Activated naive CD4-positive, alpha-beta T cell treated with Interleukin-2 at 50 U/mL for 16 hours (primary cell): Measurements from ENCODE around the gene DBX2.
"Not testable (repeated sequence)": the region's sequence is repeated elsewhere in the genome, so short reads cannot be mapped to it uniquely, and the experiment has no call there.

Source experiments
- DNase-seq: peaks from one replicate; pipeline ENCODE4 v3.0.0-alpha.2; 2020

Gene DBX2

DNA sequence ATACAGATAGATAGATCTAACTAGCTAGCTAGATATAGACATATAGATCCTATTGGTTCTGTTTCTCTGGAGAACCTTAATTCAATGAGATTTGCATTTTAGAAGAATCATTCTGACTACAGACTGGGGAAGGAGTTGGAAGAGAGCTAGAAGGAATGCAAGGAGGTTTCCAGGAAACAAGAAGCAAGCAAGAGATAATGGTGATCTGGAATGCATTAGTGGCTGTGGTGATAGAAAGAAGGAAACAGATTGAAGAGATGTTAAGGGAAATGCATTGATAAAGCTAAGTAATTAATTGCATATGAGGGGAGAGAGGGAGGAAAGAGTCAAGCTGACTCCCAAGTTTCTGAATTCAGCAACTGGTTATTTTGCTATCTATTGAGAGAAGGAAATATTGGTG, 42.7 kb downstream of the DBX2 start:
- no peak for DNase-seq

DNA sequence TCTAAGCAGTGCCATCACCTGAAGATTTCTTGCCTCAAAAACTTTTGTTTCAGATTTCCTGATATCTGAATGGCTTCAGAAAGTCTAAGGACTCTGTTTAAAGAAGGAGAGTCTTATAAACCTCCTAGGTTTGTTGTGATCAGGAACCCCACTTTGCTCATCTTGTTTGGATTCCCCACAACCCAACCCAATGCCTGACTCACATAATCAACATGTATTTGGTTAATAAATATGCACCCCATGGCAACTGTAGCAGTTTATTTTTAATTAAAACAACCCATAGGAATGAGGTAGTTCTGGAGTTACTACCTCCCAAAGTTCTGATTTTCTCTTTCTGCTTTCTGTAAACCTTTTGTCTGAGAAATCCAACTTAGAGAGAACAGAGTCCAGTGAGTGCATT, 51.5 kb downstream of the DBX2 start:
- DNase-seq, result no peak

DNA sequence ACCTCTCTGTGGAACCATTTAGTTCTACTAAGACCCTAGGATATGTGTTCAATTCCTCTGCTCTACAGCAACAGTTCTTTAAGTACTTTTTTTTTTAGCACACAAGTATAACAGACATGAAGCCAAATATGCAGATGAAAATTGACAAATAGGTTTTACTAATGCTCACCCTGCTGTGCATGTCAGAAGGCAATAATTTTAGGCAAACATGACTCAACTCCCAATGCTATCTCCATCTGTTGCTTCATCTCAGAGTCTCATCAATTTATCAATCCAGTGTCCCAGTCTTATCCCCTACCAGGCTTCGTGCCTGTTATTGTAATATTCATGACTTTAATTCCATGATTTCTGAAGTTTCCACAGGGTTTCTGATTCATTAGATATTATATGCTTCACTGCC, 57.7 kb downstream of the DBX2 start:
- DNase-seq, result no peak

GRCh38 chr12:44984863-44985262, 66.0 kb downstream of the DBX2 start:
- not testable (repeated sequence) for DNase-seq

DNA sequence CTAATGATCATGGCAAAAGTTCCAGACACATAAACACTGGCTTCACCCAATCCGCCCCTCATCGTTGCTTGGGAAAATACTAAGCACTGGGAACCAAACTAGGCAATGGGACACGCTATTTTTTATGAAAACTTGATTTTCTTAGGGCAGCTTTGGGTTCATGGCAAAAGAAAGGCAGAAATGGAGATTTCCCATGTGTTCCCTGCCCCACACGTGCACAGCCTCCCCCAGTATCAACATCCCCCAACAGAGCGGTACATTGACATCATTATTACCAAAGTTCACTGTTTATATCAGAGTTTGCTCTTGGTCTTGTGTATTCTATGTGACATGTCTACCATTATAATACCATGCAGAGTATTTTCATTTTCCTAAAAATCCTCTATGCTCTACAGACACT, 71.0 kb downstream of the DBX2 start:
- DNase-seq, result no peak

GRCh38 chr12:44976246-44976645, 74.7 kb downstream of the DBX2 start:
- DNase-seq, result no peak

DNA sequence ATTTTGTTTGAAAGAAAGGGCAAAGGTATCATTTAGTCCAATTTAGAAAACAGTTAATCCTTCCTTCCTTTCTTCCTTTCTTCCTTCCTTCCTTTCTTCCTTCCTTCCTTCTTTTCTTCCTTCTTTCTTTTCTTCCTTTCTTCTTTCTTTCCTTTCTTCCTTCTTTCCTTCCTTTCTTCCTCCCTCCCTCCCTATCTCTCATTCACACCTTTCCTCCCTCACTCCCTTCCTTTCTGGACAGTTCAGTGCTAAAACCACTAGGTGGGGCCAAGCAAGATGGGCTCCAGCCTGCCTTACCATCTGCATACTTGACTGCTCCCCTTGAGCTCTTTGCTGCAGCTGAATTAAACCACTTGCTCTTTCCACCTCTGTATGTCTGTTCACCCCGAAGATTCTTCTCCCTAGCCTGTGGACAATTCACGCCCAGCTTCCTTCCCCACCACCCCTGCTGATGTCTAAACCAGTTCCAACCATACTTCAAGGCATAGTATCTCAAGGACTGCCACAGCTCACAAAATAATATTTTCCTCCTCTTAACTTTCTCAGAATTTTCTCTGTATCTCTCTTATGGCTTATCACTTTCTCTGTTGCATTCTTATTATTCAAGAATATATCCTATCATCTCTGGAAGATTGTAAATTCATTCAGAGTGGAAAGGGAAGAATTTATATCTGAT, 78.0 kb downstream of the DBX2 start:
- no peak for DNase-seq

- no peak for DNase-seq
These were observed 81.9 kb downstream of the DBX2 start for GRCh38 chr12:44968965-44969364.
